ENCODE results near the gene STAB1. TPM values are rescaled to one million over a fixed set of nuclear protein-coding genes. Genes with fewer than 3 reads are reported as not detected.

The STAB1 gene
- 14.8 TPM for total RNA-seq

DNA sequence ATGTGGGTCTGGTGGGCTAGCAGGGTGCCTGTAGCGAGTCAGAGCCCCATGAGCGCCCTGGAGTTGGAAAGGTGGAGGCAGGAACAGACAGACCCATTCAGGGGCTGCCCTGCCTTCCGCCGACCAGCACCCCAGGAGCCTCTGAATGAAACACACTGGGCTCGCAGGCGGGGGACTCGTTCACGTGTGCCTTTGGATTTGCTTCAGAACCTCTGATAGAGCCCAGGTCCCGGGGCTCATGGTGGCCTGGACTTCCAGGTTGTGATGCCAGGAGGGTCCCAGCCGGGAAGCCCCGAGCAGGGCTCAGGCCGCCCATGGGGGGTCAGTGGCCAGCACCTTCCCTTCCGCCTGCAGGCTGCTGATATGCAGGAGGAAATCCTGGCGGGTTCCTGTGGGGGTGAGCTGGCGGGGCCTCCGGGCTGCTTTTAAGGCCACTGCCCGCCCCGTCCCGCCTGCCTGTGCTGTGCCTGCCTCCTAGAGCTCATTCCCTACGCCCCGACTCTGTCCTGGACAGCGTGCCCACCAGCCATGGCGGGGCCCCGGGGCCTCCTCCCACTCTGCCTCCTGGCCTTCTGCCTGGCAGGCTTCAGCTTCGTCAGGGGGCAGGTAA lies at the start of gene STAB1:
TSS of gene STAB1 (plus strand) at position 453 of the 610 bp plus-strand sequence. CDS start at position 529, 76 bp downstream.
- no peak for DNase-seq

GRCh38 chr3:52446042-52446441 lies 49.1 kb upstream of the STAB1 start:
- DNase-seq = no peak

GRCh38 chr3:52446631-52447511 lies 48.3 kb upstream of the STAB1 start:
- no peak for DNase-seq

DNA sequence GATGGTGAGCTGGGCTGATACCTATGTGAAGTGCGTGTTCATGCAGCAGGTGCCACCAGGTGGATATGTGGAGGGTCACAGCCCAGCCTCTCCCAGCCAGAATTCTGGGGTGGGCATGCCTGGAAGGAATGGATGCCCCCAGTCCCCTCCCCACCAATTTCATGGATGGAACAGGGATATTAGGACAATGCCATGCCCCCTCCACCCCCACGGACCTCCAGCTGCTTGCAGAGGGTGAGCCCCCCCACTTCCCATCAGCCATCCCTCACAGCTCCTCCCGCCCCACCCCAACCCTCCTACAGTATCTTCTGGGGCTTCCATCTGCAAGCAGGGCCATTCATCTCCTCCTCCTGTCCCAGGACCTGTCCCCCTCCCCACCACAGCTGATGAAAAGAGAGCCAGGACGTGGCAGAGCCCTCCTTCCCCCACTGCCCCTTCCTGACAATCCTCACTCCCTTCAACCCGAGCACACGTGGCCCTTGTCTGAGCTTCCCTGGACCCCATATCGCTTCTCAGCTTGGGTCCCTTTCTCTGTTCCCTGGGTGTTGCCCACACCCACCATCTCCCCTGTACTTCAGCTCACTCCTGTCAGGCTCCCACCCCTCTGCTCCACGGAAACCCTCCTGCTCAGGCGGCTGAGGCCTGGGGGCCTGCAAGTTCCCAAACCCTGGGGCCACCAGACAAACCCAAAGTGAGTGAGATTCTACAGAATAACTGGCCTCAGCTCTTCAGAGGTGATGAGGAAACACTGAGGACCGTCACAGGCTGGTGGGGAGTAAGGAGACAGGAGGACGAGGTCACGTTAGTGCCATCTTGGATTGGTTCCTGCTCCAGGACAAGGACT lies 47.4 kb upstream of the STAB1 start:
- DNase-seq = no peak

GRCh38 chr3:52450489-52451236 lies 44.5 kb upstream of the STAB1 start:
- no peak for DNase-seq

- DNase-seq = no peak
Observed at GRCh38 chr3:52451237-52452083, 43.7 kb upstream of the STAB1 start.

DNA sequence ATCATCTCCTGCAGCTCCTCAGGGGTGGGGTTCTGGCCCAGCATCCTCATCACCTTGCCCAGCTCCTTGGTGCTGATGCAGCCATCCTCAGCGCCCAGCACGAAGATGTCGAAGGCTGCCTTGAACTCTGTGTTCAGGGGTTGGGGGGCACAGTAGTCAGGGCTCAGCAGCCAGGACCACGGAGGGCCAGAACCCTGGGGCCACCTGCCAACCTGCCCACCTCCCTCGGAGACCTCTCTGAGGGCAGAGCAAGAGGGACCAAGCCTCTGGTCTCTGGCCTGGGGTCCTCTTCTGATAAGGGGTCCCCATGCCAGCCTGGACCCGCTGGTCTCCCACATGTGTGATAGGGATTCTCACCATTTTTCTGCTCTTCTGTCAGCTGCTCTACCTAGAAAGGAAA lies 43.0 kb upstream of the STAB1 start:
- no peak for DNase-seq

DNA sequence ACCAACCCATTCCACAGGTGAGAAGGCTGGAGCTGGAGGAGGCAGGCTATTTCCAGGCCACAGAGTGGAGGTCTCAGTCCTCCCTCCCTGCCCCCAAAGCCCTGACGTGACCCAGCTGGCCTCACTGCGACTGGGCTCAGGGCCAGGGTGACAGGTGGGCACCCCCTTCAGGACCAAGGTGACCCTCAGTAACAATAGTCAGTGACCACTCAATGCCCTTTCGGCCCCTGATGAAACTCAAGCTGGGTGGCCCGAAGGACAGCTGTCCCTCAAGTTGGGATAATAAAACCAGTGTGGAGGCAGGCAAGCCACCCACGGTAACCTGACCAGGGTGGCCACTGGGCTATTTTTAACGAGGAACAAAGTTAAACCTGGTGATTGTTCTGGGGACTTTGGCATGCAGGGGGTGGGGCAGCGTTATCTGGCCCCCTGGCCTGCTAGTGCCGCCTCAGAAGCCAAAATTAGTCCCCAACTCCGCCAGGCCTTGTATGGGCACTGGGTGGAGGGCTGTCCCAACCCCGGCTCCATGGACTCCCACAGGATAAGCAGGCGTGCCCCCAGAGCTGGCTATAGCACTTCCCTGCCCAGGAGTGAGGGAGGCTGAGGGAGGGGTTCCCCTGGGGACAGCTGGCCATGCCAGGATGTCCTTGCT lies 42.4 kb upstream of the STAB1 start:
- DNase-seq = no peak

DNA sequence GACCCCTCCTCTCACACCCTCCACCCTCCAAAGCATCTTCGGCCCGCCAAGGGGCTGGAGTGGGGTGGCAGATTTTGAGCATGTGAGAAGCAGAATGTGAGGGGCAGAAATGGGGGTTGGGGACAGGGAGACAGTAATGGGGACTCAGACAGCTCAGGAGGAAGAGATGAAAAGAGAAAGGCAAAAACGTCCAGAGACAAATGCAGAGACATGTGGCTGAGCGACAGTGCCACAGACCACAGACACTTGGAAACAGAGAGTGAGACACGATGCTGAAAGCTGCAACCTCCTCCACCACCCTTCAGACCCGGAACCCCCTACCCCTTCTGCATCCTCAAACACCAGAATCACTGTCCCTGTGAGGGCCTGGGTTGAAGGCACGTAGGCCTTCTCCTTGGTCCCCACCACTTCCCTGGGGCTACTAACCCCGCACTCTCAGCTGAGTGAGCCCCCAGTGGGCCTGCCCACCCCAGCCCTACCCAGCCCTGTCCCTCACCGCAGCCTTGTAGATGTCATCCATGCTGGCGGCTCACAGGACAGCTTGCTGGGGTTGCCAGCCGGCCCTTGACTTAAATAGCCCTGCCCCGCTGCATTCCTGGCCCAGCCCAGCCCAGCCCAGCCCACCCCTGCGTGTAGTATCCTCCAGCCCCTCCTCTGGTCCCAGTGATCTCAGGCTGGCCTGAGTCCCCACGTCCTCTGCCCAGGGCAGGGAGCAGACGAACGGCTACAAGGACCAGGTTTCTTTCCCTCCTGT lies 41.5 kb upstream of the STAB1 start, which contains the start of gene TNNC1:
TSS of gene TNNC1 (minus strand) at position 546 of the 754 bp plus-strand sequence. CDS start at position 520, 26 bp downstream.
- no peak for DNase-seq

DNA sequence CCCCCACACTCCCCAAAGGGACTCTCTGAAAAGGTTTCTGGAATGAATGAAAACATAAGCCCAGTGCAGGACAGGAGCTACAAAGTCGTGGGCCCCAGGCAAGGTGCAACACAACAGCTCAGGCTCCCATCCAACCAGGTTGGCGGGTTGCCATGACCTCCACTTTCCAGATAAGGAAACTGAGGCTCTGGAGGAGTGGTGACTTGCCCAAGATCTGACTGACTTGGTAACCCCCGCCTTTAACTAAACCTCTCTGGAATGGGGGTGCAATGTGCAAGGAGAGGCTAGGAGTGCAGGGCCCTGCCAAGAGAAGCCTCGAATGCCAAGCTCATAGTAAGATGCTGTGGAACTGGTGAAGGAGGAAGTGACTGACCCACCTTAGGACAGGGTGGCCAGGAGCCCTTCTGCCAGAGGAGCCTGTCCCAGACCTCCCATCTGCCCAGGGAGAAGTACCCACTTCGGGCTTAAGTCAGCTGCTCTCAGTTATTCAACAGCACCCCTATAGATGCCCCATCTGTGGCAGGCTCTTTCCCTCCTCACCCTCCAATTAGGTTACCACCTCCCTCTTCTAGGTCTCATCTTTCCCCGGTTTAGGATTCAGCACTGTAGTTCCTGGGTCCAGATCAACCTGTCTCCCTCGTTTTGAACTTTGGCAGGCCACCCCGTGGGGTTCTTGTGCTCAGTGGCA lies 40.7 kb upstream of the STAB1 start:
- DNase-seq = no peak

DNA sequence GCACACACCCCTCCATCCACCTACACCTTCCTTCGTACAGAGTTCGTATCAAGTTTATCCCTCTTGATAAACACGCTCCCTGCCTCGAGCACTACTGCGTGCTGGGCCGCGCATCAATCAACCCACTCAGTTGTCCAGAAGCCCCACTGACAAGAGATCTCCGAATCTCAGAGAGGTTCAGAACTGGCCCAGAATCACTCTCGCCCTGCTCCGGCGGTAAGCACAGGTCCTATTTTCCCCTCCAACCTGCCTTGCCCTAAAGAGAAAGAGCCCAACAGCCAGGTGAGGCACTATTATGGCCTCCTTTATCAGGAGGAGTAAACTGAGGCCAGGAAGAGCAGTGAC lies 40.2 kb upstream of the STAB1 start:
- no peak for DNase-seq

GRCh38 chr3:52455283-52456168 lies 39.6 kb upstream of the STAB1 start, which contains the start of gene NISCH:
Gene NISCH (plus strand): TSS chr3:52455604. CDS start chr3:52455642, 38 bp downstream.
- peak; percentile 79 for DNase-seq

DNA sequence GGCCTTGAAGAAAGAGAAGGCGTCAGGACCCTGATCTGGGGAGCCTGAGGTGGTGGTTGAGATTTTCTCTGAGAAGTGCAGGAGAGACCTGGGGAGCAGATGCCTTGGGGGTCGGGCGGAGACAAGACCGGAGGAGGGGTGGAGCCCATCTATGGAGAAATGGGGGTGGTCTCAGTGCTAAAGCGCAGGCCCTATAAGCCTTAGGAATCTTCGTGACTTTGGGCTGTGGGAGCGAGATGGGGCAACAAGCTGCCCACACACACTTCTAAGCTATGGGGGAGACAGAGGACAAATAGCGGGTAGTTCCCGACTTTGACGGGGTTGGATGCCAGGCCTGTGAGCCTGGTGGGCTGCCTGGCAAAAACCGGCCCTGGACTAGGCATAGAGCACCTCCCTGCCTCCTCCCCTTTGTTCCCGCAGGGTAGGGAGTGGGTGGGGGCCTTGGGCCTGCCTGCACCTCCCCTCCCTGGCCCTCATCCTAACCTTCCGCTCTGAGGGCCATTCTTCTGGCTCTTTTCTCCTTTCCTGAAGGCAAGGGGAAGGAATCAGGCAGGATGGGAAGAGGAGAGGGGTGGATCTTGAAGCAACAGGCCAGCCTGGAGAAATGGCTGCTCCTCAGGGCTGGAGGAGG lies 38.9 kb upstream of the STAB1 start:
- no peak for DNase-seq

DNA sequence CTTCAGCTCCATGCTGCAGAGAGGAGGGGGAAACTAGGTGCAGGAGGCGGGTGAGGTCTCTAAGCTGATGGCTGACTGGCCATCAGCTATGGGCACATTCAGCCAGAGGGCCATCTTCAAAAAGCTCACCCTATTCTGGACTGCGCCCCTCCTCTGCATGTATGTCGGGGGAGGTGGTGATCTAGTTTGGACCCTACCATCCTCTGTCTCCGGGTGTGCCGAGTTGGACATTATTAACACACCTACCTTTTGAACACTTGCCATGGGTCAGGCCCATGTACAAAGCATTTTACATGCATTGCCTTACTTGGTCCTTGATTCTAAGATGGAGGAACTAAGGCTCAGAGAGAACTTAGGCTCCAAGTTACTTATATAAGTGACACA lies 38.3 kb upstream of the STAB1 start:
- DNase-seq = no peak

DNA sequence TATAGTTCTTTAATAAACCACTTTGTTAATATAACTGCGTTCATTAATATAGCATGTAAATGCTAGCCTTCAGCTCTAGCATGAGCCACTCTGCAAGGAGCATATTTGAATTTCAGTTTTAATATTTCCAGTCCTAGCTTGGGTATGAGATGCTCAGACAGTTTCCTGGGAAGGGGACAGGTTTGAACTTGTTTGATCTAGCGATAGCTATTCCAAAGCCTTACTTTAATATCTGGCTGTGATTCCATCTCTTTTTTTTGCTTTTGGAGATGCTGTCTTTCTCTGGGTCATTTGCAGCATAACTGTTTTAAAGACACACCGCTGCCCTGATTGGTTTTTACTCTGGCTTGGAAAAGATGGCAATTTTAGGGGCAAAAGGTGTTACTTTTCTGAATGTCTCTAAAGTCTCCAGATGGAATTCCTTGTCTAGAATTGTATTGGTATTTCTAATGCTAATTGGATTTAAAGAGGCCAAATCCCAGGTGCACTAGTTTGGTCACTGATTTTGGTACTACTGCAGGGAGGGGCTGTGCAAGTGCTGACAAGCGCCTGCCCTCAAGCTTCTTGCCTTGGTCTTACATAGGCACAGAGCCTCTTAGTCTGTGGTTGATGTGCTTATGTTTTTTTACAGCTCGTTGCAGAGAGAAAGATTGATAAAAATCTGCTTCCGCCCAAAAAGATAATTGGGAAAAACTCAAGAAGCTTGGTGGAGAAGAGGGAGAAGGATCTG lies 36.9 kb upstream of the STAB1 start:
- no peak for DNase-seq

DNA sequence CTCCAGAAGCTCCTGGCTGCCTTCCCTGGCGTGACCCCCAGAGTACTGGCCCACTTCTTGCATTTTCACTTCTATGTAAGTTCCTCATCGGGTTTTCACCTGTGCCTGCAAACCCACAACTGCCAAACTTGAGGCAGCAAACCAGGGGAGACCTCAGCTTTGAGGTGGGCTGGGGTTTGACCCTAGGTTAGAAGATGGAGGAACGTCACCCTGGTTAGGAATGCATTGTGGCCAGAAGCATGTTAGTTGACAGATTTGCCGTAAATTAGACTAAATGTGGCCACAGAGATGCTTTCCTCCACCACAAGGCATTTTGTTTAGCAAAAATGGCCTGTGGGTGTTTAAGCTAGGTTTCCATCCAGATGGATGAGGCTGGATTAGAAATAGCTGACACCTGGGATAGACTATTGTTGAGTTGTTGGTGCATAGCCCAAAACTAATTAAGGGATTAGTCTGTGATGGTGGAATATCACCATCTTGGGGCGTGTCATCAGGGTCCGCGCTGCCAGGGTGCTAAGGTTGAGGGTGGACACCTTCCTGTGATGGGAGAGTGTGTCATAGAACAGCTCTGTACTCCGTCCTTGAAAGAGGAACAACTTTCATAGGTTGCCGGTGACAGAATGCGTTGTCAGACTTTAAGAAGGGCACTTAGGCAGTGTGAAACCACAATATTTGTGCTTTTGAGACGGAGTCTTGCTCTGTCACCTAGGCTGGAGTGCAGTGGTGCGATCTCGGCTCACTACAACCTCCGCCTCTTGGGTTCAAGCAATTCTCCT lies 36.2 kb upstream of the STAB1 start:
- DNase-seq = no peak
